Esophagus squamous epithelium (tissue), 5 donors: Measurements from ENCODE around the gene DEPDC4. TPM values are rescaled to one million over a fixed set of nuclear protein-coding genes. Genes with fewer than 3 reads are reported as not detected.
"Not testable (repeated sequence)": the region's sequence is repeated elsewhere in the genome, so short reads cannot be mapped to it uniquely, and the experiment has no call there.

ENCODE experiments used
- DNase-seq: peaks from one replicate; lab custom pipeline; 2025; lab: John Stamatoyannopoulos, UW
- H3K27ac ChIP-seq, 4 donors: fragments of 200-600 bp; sonication (generic); one replicate each; pipeline ENCODE4 v1.5.1; 2016 to 2019; ENCODE audit warnings: mild to moderate bottlenecking in 1 of 4
- H3K27me3 ChIP-seq, 4 donors: fragments of 200-600 bp; sonication (generic); 1 replicate in 3 of 4; 2 replicates in 1 of 4; pipeline versions ENCODE4 v1.5.1 to v1.6.0; 2017 to 2021; ENCODE audit warnings: antibody characterized with exemption in 1 of 4
- H3K36me3 ChIP-seq, 3 donors: fragments of 200-600 bp; sonication (generic); one replicate each; pipeline ENCODE4 v1.5.1; 2016 to 2019
- H3K4me1 ChIP-seq, 3 donors: fragments of 200-600 bp; sonication (generic); one replicate each; pipeline ENCODE4 v1.5.1; 2017 to 2019
- H3K4me3 ChIP-seq, 4 donors: fragments of 200-600 bp; sonication (generic); 1 replicate in 3 of 4; 2 replicates in 1 of 4; pipeline ENCODE4 v1.5.1; 2016 to 2019; ENCODE audit warnings: mild to moderate bottlenecking in 2 of 4, moderate library complexity in 1 of 4
- H3K9me3 ChIP-seq, 3 donors: fragments of 200-600 bp; sonication (generic); one replicate each; pipeline ENCODE4 v1.5.1; 2016 to 2019
- POLR2A ChIP-seq, 4 donors: fragments of 450-650 bp; IDR thresholded peaks; one replicate each; pipeline ENCODE4 v1.6.1; 2017; ENCODE audit warnings: antibody characterized with exemption in 4 of 4, mild to moderate bottlenecking in 4 of 4, moderate library complexity in 3 of 4
- WGBS, 2 donors: methylation state at CpG; one replicate each; pipeline ENCODE4 v1.1.5; 2018; 5-methylcytosine and 5-hydroxymethylcytosine counted together
- intact Hi-C: fragments of 100-400 bp; cut with DNase I; formaldehyde crosslinking; loops from one replicate; pipeline ENCODE4 v1.15.0; 2022
- total RNA-seq, 4 donors: library from RNA; depleted of rRNA; stranded (reverse); fragments of >200 nt; gene quantifications; one replicate each; pipeline ENCODE4 v1.1.0, GENCODE V29; 2016
- TF ChIP-seq, protein P1 (sequence below), 6 experiments: fragments of 450-650 bp in 4 of 6; fragments of 200-600 bp in 2 of 6; sonication (generic) in 2 of 6; IDR thresholded peaks; one replicate each; pipeline ENCODE4 v1.5.1; 2016 to 2019; ENCODE audit warnings: antibody characterized with exemption in 6 of 6, mild to moderate bottlenecking in 4 of 6, moderate library complexity in 4 of 6
- donor health status: DM: yes; HTN: yes; CAD: no.

Gene DEPDC4
- total RNA-seq, 4 donors from 2014 or later, result 0.76 to 1.1 (median 0.95) TPM; not detected in 1

DNA sequence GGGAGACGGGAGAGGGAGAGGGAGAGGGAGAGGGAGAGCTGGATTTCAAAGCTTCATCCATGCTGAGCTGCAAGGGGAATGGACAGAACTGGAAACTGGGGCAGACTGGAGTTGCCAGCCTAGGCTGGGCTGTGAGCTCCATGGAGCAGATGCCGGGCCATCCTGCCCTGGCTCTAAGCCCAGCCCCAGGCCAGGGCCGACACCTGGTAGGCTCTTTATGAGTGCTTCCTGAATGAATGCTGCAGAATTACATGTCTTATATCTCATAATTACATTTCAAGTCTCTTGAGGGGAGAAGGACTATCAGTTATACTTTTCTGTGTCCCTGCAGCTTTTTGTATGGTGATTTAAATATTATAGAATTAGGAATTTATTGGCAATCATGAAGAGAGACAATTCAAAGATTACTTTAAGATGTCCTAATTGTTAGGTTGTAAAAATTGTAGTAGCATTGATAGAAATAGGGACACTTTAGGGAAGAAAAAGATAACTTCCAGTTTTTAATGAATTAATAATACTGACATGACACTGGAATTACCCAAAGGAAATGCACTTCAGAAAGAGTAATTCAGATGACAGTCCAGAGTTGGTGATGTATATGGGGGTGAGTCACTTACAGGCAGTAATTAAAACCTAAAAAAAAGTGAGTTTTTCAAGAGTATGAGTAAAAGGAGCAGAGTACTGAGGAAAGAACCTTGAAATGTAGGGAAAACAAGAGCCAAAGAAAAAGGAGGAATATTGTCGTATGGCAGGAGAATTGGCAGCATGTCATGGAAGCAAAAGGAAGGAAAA, 29.1 kb upstream of the DEPDC4 start:
- no peak for DNase-seq
- peaks cover 0 to 73% (median 6%) of the 10 kb centered on the region in 3 donors for H3K36me3 ChIP-seq
- no peak overlapping the region for H3K27ac ChIP-seq
- no peak overlapping the region for H3K4me3 ChIP-seq
- no peaks in the 10 kb centered on the region for H3K27me3 ChIP-seq
- TF ChIP-seq, protein P1, sequence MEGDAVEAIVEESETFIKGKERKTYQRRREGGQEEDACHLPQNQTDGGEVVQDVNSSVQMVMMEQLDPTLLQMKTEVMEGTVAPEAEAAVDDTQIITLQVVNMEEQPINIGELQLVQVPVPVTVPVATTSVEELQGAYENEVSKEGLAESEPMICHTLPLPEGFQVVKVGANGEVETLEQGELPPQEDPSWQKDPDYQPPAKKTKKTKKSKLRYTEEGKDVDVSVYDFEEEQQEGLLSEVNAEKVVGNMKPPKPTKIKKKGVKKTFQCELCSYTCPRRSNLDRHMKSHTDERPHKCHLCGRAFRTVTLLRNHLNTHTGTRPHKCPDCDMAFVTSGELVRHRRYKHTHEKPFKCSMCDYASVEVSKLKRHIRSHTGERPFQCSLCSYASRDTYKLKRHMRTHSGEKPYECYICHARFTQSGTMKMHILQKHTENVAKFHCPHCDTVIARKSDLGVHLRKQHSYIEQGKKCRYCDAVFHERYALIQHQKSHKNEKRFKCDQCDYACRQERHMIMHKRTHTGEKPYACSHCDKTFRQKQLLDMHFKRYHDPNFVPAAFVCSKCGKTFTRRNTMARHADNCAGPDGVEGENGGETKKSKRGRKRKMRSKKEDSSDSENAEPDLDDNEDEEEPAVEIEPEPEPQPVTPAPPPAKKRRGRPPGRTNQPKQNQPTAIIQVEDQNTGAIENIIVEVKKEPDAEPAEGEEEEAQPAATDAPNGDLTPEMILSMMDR (IDR thresholded peaks at IDR 0.05), result no peak
- no peak for TF ChIP-seq POLR2A (IDR thresholded peaks at IDR 0.05)
- no peaks in the 10 kb centered on the region for H3K4me1 ChIP-seq
- 62 to 88% methylated on average over 4 of the region's 4 CpGs for WGBS, 2 donors
- no peaks in the 10 kb centered on the region for H3K9me3 ChIP-seq
- intact Hi-C loops, result no loop called here

DNA sequence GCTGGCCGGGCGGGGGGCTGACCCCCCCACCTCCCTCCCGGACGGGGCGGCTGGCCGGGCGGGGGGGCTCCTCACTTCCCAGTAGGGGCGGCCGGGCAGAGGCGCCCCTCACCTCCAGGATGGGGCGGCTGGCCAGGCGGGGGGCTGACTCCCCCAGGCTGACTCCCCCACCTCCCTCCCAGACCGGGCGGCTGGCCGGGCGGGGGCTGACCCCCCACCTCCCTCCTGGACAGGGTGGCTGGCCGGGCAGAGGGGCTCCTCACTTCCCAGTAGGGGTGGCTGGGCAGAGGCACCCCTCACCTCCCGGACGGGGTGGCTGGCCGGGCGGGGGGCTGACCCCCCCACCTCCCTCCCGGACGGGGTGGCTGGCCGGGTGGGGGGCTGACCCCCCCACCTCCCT, 27.5 kb upstream of the DEPDC4 start:
- no CpG with 5 or more reads among the region's 24 CpGs for WGBS, 2 donors
- intact Hi-C loops, DNase-seq: not testable (repeated sequence)

DNA sequence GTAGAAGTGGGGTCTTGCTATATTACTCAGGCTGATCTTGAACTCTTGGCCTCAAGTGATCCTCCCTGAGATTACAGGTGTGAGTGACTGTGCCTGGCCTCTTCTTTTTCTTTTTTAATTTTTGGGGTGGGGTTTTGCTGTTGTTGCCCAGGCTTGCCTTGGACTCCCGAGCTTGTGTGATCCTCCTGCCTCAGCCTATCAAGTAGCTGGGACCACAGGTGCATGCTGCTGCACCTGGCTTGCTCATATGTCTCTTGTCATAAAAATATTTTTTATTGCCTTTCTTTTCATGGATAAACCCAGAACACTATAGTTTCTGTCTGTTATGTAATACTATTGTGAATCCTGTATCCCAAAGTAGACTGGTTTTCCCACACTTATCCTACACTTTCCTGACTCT, 26.1 kb upstream of the DEPDC4 start:
- DNase-seq, result no peak
- no peak overlapping the region for H3K4me3 ChIP-seq
- no peaks in the 10 kb centered on the region for H3K27me3 ChIP-seq
- no peak overlapping the region for H3K27ac ChIP-seq
- WGBS, 2 donors, result 27 to 67% methylated on average over 1 of the region's 1 CpG
- no peak for TF ChIP-seq POLR2A (IDR thresholded peaks at IDR 0.05)
- TF ChIP-seq, protein P1 (IDR thresholded peaks at IDR 0.05), result no peak
- intact Hi-C loops, result no loop called here
- no peaks in the 10 kb centered on the region for H3K9me3 ChIP-seq
- no peaks in the 10 kb centered on the region for H3K4me1 ChIP-seq
- peaks cover 0 to 50% (median 0%) of the 10 kb centered on the region in 3 donors for H3K36me3 ChIP-seq

More for the DNA sequence above, 27.5 kb upstream of the DEPDC4 start:
- H3K27me3 ChIP-seq, H3K4me1 ChIP-seq, H3K4me3 ChIP-seq, H3K9me3 ChIP-seq, H3K27ac ChIP-seq: not testable (repeated sequence)
- H3K36me3 ChIP-seq, result peaks cover 0 to 57% (median 6%) of the 10 kb centered on the region in 3 donors

- DNase-seq, result no peak
- Histone ChIP-seq H3K9me3 (no peaks in the 10 kb centered on the region), H3K27ac (no peak overlapping the region), H3K4me3 (no peak overlapping the region), H3K36me3 (peaks cover 0 to 50% (median 0%) of the 10 kb centered on the region in 3 donors), H3K27me3 (no peaks in the 10 kb centered on the region), H3K4me1 (no peaks in the 10 kb centered on the region)
- WGBS, 2 donors, result 81 to 88% methylated on average over 3 of the region's 3 CpGs
- intact Hi-C loops, result no loop called here
- TF ChIP-seq, protein P1 (IDR thresholded peaks at IDR 0.05), result no peak
- TF ChIP-seq POLR2A (IDR thresholded peaks at IDR 0.05), result no peak
Observed at GRCh38 chr12:100290016-100290415, 23.1 kb upstream of the DEPDC4 start.

GRCh38 chr12:100289038-100289437, 22.2 kb upstream of the DEPDC4 start:
- H3K36me3 ChIP-seq, result peaks cover 0 to 60% (median 0%) of the 10 kb centered on the region in 3 donors
- TF ChIP-seq, protein P1 (IDR thresholded peaks at IDR 0.05), result no peak
- no peak for TF ChIP-seq POLR2A (IDR thresholded peaks at IDR 0.05)
- no peak overlapping the region for H3K27ac ChIP-seq
- H3K27me3 ChIP-seq, result no peaks in the 10 kb centered on the region
- no peaks in the 10 kb centered on the region for H3K9me3 ChIP-seq
- no peaks in the 10 kb centered on the region for H3K4me1 ChIP-seq
- H3K4me3 ChIP-seq, result no peak overlapping the region
- intact Hi-C loops, result no loop called here
- WGBS, 2 donors, result 77 to 86% methylated on average over 5 of the region's 5 CpGs
- DNase-seq, result no peak

DNA sequence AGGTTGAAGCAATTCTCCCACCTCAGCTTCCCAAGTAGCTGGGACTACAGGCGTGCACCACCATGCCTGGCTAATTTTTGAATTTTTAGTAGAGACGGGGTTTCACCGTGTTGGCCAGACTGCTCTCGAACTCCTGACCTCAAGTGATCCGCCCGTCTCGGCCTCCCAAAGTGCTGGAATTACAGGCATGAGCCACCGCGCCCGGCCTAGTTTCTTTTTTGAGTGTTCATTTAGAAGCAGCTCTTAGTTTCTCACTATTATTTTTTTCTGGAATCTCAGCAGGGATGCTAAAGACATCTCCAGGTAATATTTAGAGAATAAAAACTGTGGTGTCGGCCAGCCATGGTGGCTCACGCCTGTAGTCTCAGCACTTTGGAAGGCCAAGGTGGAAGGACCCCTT, 17.7 kb upstream of the DEPDC4 start:
- DNase-seq, intact Hi-C loops, H3K4me3 ChIP-seq, H3K9me3 ChIP-seq, H3K4me1 ChIP-seq, H3K27me3 ChIP-seq, H3K27ac ChIP-seq: not testable (repeated sequence)
- WGBS, 2 donors, result 96 to 100% methylated on average over 6 to 12 of the region's 12 CpGs
- H3K36me3 ChIP-seq, result peaks cover 0 to 51% (median 4%) of the 10 kb centered on the region in 3 donors
